ENCODE results near the gene ETV5. TPM values are rescaled to one million over a fixed set of nuclear protein-coding genes. Genes with fewer than 3 reads are reported as not detected.

ETV5 gene
- total RNA-seq, 4 donors from 2014 or later = 6.6 to 12.4 (median 9.5) TPM

DNA sequence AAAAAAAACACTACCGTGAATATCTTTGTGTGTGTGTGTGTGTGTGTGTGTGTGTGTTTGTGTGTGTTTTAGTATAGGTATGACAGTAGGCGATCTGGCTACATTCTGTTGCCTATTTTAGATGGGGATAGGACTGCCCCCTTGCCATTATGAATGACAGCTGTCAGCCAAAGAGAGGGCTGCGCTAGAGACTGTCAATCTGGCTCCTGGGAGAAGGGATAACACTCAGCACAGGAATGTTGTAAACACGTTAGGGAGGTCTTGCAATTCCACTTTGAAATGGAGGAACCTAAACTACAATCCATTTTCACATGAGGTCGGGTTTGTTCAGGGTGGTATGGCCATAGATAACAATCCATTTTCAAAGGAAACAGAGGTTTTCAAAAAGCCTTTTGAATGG lies 14.1 kb upstream of the ETV5 start:
- 71% methylated on average over 5 of the region's 5 CpGs for WGBS
- DNase-seq (ENCODE audit: extremely low spot score) = no peak
- H3K9me3 ChIP-seq = no peaks in the 10 kb centered on the region
- H3K27me3 ChIP-seq = no peaks in the 10 kb centered on the region
- no peak for TF ChIP-seq POLR2A (IDR thresholded peaks at IDR 0.05; ENCODE audit: low read depth)
- TF ChIP-seq, protein P1, sequence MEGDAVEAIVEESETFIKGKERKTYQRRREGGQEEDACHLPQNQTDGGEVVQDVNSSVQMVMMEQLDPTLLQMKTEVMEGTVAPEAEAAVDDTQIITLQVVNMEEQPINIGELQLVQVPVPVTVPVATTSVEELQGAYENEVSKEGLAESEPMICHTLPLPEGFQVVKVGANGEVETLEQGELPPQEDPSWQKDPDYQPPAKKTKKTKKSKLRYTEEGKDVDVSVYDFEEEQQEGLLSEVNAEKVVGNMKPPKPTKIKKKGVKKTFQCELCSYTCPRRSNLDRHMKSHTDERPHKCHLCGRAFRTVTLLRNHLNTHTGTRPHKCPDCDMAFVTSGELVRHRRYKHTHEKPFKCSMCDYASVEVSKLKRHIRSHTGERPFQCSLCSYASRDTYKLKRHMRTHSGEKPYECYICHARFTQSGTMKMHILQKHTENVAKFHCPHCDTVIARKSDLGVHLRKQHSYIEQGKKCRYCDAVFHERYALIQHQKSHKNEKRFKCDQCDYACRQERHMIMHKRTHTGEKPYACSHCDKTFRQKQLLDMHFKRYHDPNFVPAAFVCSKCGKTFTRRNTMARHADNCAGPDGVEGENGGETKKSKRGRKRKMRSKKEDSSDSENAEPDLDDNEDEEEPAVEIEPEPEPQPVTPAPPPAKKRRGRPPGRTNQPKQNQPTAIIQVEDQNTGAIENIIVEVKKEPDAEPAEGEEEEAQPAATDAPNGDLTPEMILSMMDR (IDR thresholded peaks at IDR 0.05) = no peak
- no peak for TF ChIP-seq EP300 (IDR thresholded peaks at IDR 0.05)
- TF ChIP-seq POLR2AphosphoS5 (IDR thresholded peaks at IDR 0.05) = no peak
- no peaks in the 10 kb centered on the region for H3K36me3 ChIP-seq
- no peaks in the 10 kb centered on the region for H3K4me1 ChIP-seq
- H3K27ac ChIP-seq (replicated peaks in 1 of 4) = no peak overlapping the region
- intact Hi-C loops (cut with DNase I) = no loop called here
- H3K4me3 ChIP-seq = no peak overlapping the region

DNA sequence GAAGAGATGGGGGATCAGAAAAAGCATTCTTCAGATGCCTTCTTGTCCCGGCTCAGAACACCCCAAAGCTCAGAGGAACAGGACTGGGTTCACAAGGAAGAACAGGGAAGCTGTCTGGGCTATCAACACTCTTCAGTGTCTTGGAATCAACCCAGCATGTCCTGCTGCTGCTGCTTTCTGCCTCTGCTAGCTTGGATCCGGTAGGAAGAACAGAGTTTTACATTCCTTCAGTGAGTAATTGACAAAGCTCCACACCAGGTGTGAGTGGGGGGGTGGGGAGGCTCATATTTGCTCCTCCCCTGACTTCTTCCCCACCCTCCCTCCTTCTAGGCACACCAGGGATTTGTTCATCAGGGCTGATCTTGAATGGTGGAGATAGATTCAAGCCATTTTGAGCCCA lies 13.1 kb upstream of the ETV5 start:
- Histone ChIP-seq H3K9me3 (no peaks in the 10 kb centered on the region), H3K27ac (replicated peaks in 1 of 4) (no peak overlapping the region), H3K4me1 (no peaks in the 10 kb centered on the region), H3K4me3 (no peak overlapping the region), H3K27me3 (no peaks in the 10 kb centered on the region), H3K36me3 (no peaks in the 10 kb centered on the region)
- WGBS = 24% methylated on average over 2 of the region's 2 CpGs
- TF ChIP-seq, protein P1 (IDR thresholded peaks at IDR 0.05) = no peak
- TF ChIP-seq POLR2AphosphoS5 (IDR thresholded peaks at IDR 0.05) (no peak), EP300 (IDR thresholded peaks at IDR 0.05) (no peak), POLR2A (IDR thresholded peaks at IDR 0.05; ENCODE audit: low read depth) (no peak)
- no peak for DNase-seq (ENCODE audit: extremely low spot score)
- intact Hi-C loops (cut with DNase I) = no loop called here

DNA sequence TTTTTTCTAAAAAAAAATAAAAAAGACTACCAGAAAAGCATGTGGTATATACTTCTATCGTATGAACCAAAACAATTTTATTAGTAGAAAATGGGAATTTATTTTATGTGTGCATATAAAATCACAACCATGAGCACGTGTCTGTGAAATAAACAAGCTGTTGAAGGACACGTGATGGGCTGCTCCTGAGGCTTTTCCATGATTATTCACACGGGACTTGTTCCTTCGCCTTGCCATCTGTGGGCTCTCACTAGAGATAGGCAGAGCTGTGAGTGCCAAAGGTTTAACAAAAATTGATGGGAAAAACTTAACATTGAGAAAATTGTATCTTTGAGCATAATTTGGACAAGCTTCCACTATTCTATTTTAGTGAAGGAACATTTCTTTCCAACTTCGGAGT lies 12.4 kb upstream of the ETV5 start:
- Histone ChIP-seq H3K4me1 (no peaks in the 10 kb centered on the region), H3K27ac (replicated peaks in 1 of 4) (no peak overlapping the region), H3K36me3 (no peaks in the 10 kb centered on the region), H3K4me3 (no peak overlapping the region), H3K27me3 (no peaks in the 10 kb centered on the region), H3K9me3 (no peaks in the 10 kb centered on the region)
- intact Hi-C loops (cut with DNase I) = no loop called here
- no peak for DNase-seq (ENCODE audit: extremely low spot score)
- WGBS = 54% methylated on average over 6 of the region's 6 CpGs
- TF ChIP-seq POLR2AphosphoS5 (IDR thresholded peaks at IDR 0.05) (no peak), EP300 (IDR thresholded peaks at IDR 0.05) (no peak), POLR2A (IDR thresholded peaks at IDR 0.05; ENCODE audit: low read depth) (no peak)
- TF ChIP-seq, protein P1 (IDR thresholded peaks at IDR 0.05) = no peak

DNA sequence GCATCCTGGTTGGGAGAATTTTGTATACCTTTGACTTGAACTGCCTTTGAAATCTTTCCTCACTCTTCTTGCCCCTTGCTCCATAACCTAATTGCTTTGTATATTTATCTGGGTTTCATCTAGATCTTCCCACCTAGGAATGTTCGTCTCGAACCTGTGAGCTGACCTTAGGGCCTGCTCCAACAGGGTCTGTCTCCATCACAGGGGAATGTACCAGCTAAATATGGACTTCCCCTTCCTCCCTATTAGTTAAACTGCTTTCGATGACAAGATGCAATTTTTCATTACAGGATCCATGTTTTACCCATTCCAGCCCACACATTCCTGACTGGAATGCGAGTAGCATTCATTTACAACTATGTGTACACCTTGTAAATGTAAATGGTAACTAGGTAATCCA lies 10.6 kb upstream of the ETV5 start:
- no peak overlapping the region for H3K27ac ChIP-seq (replicated peaks in 1 of 4)
- no peaks in the 10 kb centered on the region for H3K4me1 ChIP-seq
- intact Hi-C loops (cut with DNase I) = no loop called here
- TF ChIP-seq, protein P1 (IDR thresholded peaks at IDR 0.05) = no peak
- TF ChIP-seq POLR2A (IDR thresholded peaks at IDR 0.05; ENCODE audit: low read depth) = no peak
- TF ChIP-seq EP300 (IDR thresholded peaks at IDR 0.05) = no peak
- no peak for TF ChIP-seq POLR2AphosphoS5 (IDR thresholded peaks at IDR 0.05)
- H3K9me3 ChIP-seq = no peaks in the 10 kb centered on the region
- H3K36me3 ChIP-seq = no peaks in the 10 kb centered on the region
- DNase-seq (ENCODE audit: extremely low spot score) = no peak
- WGBS = 67% methylated on average over 4 of the region's 4 CpGs
- no peak overlapping the region for H3K4me3 ChIP-seq
- no peaks in the 10 kb centered on the region for H3K27me3 ChIP-seq

DNA sequence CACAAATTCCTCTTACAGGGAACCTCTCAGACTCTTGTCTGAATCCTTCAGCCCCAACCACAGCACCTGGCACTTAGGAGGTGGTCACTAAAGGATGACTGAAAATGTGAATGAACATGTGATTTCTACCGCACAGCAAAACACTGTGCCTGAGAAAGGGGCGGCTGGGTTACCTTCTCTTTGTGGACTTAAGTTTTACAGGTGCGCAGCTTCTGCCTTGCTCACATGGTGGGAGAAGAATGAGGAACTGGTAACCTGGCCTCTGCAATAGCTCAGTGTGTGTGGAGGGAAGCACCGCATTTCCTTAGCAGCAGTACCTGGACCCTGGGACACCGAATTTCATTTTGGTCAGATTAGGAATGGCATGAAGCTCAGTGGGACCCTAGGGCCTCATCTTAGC lies 9.8 kb upstream of the ETV5 start:
- H3K27me3 ChIP-seq = no peaks in the 10 kb centered on the region
- no peaks in the 10 kb centered on the region for H3K36me3 ChIP-seq
- intact Hi-C loops (cut with DNase I) = no loop called here
- no peaks in the 10 kb centered on the region for H3K4me1 ChIP-seq
- no peak overlapping the region for H3K4me3 ChIP-seq
- TF ChIP-seq EP300 (IDR thresholded peaks at IDR 0.05) = no peak
- TF ChIP-seq, protein P1 (IDR thresholded peaks at IDR 0.05) = no peak
- no peak for TF ChIP-seq POLR2AphosphoS5 (IDR thresholded peaks at IDR 0.05)
- no peak for TF ChIP-seq POLR2A (IDR thresholded peaks at IDR 0.05; ENCODE audit: low read depth)
- 92% methylated on average over 5 of the region's 5 CpGs for WGBS
- H3K9me3 ChIP-seq = no peaks in the 10 kb centered on the region
- no peak for DNase-seq (ENCODE audit: extremely low spot score)
- H3K27ac ChIP-seq (replicated peaks in 1 of 4) = no peak overlapping the region
